ENCODE data around the gene TMPRSS6.
"Not testable (repeated sequence)": the region's sequence is repeated elsewhere in the genome, so short reads cannot be mapped to it uniquely, and the experiment has no call there.

TMPRSS6 gene

GRCh38 chr22:37084385-37084784, 25.1 kb downstream of the TMPRSS6 start:
- no peak for DNase-seq

- DNase-seq, result no peak
Observed at GRCh38 chr22:37083914-37084313, 25.6 kb downstream of the TMPRSS6 start.

- no peak for DNase-seq
Observed at GRCh38 chr22:37082251-37082873, 27.2 kb downstream of the TMPRSS6 start.

- no peak for DNase-seq
Observed at GRCh38 chr22:37080838-37081237, 28.7 kb downstream of the TMPRSS6 start.

GRCh38 chr22:37080438-37080837, 29.1 kb downstream of the TMPRSS6 start:
- no peak for DNase-seq

GRCh38 chr22:37079668-37080171, 29.8 kb downstream of the TMPRSS6 start:
- peak; percentile 45 for DNase-seq

GRCh38 chr22:37079158-37079557, 30.4 kb downstream of the TMPRSS6 start:
- no peak for DNase-seq

GRCh38 chr22:37077802-37078448, 31.6 kb downstream of the TMPRSS6 start:
- peak; percentile 66 for DNase-seq

GRCh38 chr22:37075822-37076433, 33.6 kb downstream of the TMPRSS6 start:
- no peak for DNase-seq

- DNase-seq, result no peak
Observed at GRCh38 chr22:37075046-37075445, 34.5 kb downstream of the TMPRSS6 start.

- no peak for DNase-seq
Observed at GRCh38 chr22:37074537-37074936, 35.0 kb downstream of the TMPRSS6 start.

GRCh38 chr22:37072673-37073072, 36.8 kb downstream of the TMPRSS6 start:
- no peak for DNase-seq

- not testable (repeated sequence) for DNase-seq
Observed at GRCh38 chr22:37071850-37072592, 37.5 kb downstream of the TMPRSS6 start.

GRCh38 chr22:37070744-37071143, 38.8 kb downstream of the TMPRSS6 start:
- DNase-seq, result no peak

- no peak for DNase-seq
Observed at GRCh38 chr22:37070334-37070733, 39.2 kb downstream of the TMPRSS6 start.

GRCh38 chr22:37069719-37070118, 39.8 kb downstream of the TMPRSS6 start:
- DNase-seq, result no peak

GRCh38 chr22:37069319-37069718, 40.2 kb downstream of the TMPRSS6 start:
- no peak for DNase-seq

GRCh38 chr22:37068859-37069258, 40.7 kb downstream of the TMPRSS6 start:
- no peak for DNase-seq

- DNase-seq, result no peak
Observed at GRCh38 chr22:37067428-37067827, 42.1 kb downstream of the TMPRSS6 start.

GRCh38 chr22:37065961-37066360, 43.6 kb downstream of the TMPRSS6 start:
- DNase-seq, result no peak

GRCh38 chr22:37065180-37065579, 44.3 kb downstream of the TMPRSS6 start:
- DNase-seq, result no peak

- DNase-seq, result no peak
Observed at GRCh38 chr22:37064553-37064952, 45.0 kb downstream of the TMPRSS6 start.

Data from activated gamma-delta T cell (primary cell).